CD4-positive, alpha-beta T cell treated with Interleukin-12 subunit alpha and Interleukin-12 subunit beta, for 1 hour (primary cell): ENCODE measurements around the gene TWIST2.

Source experiments
- DNase-seq: peaks from one replicate; pipeline ENCODE4 v3.0.0-alpha.2; 2020

The TWIST2 gene

GRCh38 chr2:238859636-238860347 is 11.9 kb downstream of the TWIST2 start:
- DNase-seq = no peak

GRCh38 chr2:238861013-238861730 is 13.3 kb downstream of the TWIST2 start:
- no peak for DNase-seq

GRCh38 chr2:238861766-238862315 is 14.0 kb downstream of the TWIST2 start:
- DNase-seq = no peak

- DNase-seq = no peak
These were observed 14.8 kb downstream of the TWIST2 start for GRCh38 chr2:238862701-238863100.

- no peak for DNase-seq
These were observed 15.3 kb downstream of the TWIST2 start for GRCh38 chr2:238863231-238863630.

- no peak for DNase-seq
These were observed 15.9 kb downstream of the TWIST2 start for GRCh38 chr2:238863749-238864206.

- DNase-seq = no peak
These were observed 16.5 kb downstream of the TWIST2 start for GRCh38 chr2:238864207-238865014.

GRCh38 chr2:238865015-238865719 is 17.3 kb downstream of the TWIST2 start:
- no peak for DNase-seq

GRCh38 chr2:238865744-238866355 is 18.0 kb downstream of the TWIST2 start:
- no peak for DNase-seq

GRCh38 chr2:238866656-238867277 is 18.9 kb downstream of the TWIST2 start:
- no peak for DNase-seq

- no peak for DNase-seq
These were observed 20.2 kb downstream of the TWIST2 start for GRCh38 chr2:238868067-238868524.

GRCh38 chr2:238868616-238869292 is 20.9 kb downstream of the TWIST2 start:
- no peak for DNase-seq

GRCh38 chr2:238869293-238870124 is 21.6 kb downstream of the TWIST2 start:
- DNase-seq = no peak

GRCh38 chr2:238870261-238870660 is 22.4 kb downstream of the TWIST2 start:
- no peak for DNase-seq

- DNase-seq = no peak
These were observed 24.1 kb downstream of the TWIST2 start for GRCh38 chr2:238872026-238872425.

GRCh38 chr2:238872628-238873380 is 24.9 kb downstream of the TWIST2 start:
- no peak for DNase-seq

- DNase-seq = no peak
These were observed 25.5 kb downstream of the TWIST2 start for GRCh38 chr2:238873381-238873801.

GRCh38 chr2:238873841-238874240 is 26.0 kb downstream of the TWIST2 start:
- DNase-seq = no peak
